Thyroid gland (tissue), 4 donors: Measurements from ENCODE around the gene TANC1.

Experiments
- POLR2A ChIP-seq, 2 donors: fragments of 450-650 bp; IDR thresholded peaks; one replicate each; pipeline ENCODE4 v1.6.1; 2017; ENCODE audit warnings: antibody characterized with exemption in 2 of 2, mild to moderate bottlenecking in 2 of 2, moderate library complexity in 1 of 2
- TF ChIP-seq, protein P1 (sequence below), 6 experiments: fragments of 200-600 bp in 3 of 6; fragments of 450-650 bp in 3 of 6; sonication (generic) in 3 of 6; IDR thresholded peaks; one replicate each; pipeline ENCODE4 v1.5.1; 2016 to 2019; ENCODE audit warnings: antibody characterized with exemption in 6 of 6, mild to moderate bottlenecking in 2 of 6, inconsistent platforms in 1 of 6, moderate library complexity in 1 of 6

DNA sequence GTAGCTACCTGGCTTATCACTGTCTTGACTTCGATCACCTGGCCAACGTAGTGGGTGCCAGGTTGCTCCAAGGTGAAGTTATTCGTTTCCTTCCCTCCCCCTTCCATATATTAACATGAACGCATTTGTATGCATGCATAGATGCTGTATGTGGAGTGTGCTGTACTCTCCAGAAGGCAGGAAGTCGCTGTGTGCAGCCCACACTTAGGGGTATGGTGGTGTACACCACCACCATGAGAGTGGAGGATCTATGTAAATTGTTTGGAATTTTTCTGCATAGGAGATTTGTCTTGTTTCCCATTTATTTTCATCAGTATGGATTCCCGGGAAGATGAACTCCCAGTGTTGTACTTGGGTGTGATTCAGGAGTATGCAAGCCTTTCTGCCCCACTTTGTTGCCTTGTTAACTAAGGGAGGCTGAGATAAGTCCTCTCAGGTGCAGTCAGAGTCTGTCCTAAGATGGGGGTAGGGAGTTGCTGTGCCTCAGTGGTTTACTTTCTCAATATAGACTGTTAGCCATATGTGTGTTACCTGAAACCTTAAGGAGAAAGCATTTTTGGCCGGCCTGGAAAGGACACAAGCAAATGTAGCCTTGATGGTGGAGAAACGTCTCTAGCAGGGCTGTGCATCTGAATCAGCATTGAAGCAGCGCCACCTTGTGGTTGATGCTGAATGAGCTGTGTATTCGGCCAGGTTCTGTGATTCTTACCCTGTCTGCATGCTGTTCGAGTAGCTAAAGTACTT, 149.8 kb downstream of the TANC1 start:
- TF ChIP-seq, protein P1, sequence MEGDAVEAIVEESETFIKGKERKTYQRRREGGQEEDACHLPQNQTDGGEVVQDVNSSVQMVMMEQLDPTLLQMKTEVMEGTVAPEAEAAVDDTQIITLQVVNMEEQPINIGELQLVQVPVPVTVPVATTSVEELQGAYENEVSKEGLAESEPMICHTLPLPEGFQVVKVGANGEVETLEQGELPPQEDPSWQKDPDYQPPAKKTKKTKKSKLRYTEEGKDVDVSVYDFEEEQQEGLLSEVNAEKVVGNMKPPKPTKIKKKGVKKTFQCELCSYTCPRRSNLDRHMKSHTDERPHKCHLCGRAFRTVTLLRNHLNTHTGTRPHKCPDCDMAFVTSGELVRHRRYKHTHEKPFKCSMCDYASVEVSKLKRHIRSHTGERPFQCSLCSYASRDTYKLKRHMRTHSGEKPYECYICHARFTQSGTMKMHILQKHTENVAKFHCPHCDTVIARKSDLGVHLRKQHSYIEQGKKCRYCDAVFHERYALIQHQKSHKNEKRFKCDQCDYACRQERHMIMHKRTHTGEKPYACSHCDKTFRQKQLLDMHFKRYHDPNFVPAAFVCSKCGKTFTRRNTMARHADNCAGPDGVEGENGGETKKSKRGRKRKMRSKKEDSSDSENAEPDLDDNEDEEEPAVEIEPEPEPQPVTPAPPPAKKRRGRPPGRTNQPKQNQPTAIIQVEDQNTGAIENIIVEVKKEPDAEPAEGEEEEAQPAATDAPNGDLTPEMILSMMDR (IDR thresholded peaks at IDR 0.05) = peak; percentile 75 to 95 (median 91)
- TF ChIP-seq POLR2A (IDR thresholded peaks at IDR 0.05) = no peak
